Hepatocyte (in vitro differentiated cells): ENCODE results near the gene ZBTB42. TPM values are rescaled to one million over a fixed set of nuclear protein-coding genes. Genes with fewer than 3 reads are reported as not detected.

Experiments used
- DNase-seq: peaks from one replicate; pipeline ENCODE4 v3.0.0-alpha.2; 2016; ENCODE audit warnings: low spot score
- H2AFZ ChIP-seq: fragments of 200-600 bp; sonication (generic); 2 replicates; pipeline ENCODE4 v1.6.0; 2016; ENCODE audit warnings: antibody characterized with exemption, mild to moderate bottlenecking
- H3K27ac ChIP-seq: fragments of 200-600 bp; sonication (generic); 2 replicates; pipeline ENCODE4 v1.5.1; 2016; ENCODE audit warnings: mild to moderate bottlenecking
- H3K27me3 ChIP-seq: fragments of 200-600 bp; sonication (generic); 2 replicates; pipeline ENCODE4 v1.6.1; 2016
- H3K36me3 ChIP-seq: fragments of 200-600 bp; sonication (generic); replicated peaks from 2 replicates; pipeline ENCODE4 v1.5.1; 2016; ENCODE audit warnings: low read depth; ENCODE audit not compliant: insufficient read depth
- H3K4me1 ChIP-seq: fragments of 200-600 bp; sonication (generic); 2 replicates; pipeline ENCODE4 v1.5.1; 2016; ENCODE audit warnings: mild to moderate bottlenecking, moderate library complexity; ENCODE audit not compliant: insufficient read depth
- H3K4me2 ChIP-seq: fragments of 200-600 bp; sonication (generic); 2 replicates; pipeline ENCODE4 v1.6.0; 2016
- H3K4me3 ChIP-seq: fragments of 200-600 bp; sonication (generic); 2 replicates; pipeline ENCODE4 v1.5.1; 2016; ENCODE audit warnings: mild to moderate bottlenecking
- H3K79me2 ChIP-seq: fragments of 200-600 bp; sonication (generic); 2 replicates; pipeline ENCODE4 v1.6.0; 2017; ENCODE audit warnings: mild to moderate bottlenecking
- H3K9me2 ChIP-seq: fragments of 200-600 bp; sonication (generic); replicated peaks from 2 replicates; pipeline ENCODE4 v1.6.0; 2017; ENCODE audit warnings: mild to moderate bottlenecking; ENCODE audit not compliant: insufficient read depth
- H3K9me3 ChIP-seq: fragments of 200-600 bp; sonication (generic); 2 replicates; pipeline ENCODE4 v1.5.1; 2016; ENCODE audit warnings: low read depth, mild to moderate bottlenecking
- H4K20me1 ChIP-seq: fragments of 200-600 bp; sonication (generic); 2 replicates; pipeline ENCODE4 v1.6.0; 2016; ENCODE audit warnings: mild to moderate bottlenecking; ENCODE audit not compliant: insufficient read depth, poor library complexity, severe bottlenecking
- EZH2 ChIP-seq: fragments of 200-600 bp; sonication (generic); IDR thresholded peaks from 2 replicates; pipeline ENCODE4 v1.6.1; 2016; ENCODE audit warnings: antibody characterized with exemption, mild to moderate bottlenecking, borderline replicate concordance
- EZH2phosphoT487 ChIP-seq: fragments of 200-600 bp; sonication (generic); IDR thresholded peaks from one replicate; pipeline ENCODE4 v1.6.1; 2018; ENCODE audit warnings: antibody characterized with exemption, mild to moderate bottlenecking, low read depth, moderate library complexity; ENCODE audit not compliant: unreplicated experiment, severe bottlenecking
- WGBS: methylation state at CpG from one replicate; pipeline ENCODE4 v1.1.6; 2016; ENCODE audit warnings: low lambda C conversion rate; ENCODE audit errors: missing lambda C conversion rate; 5-methylcytosine and 5-hydroxymethylcytosine counted together
- polyA plus RNA-seq: library from polyadenylated mRNA; unstranded; fragments of >200 nt; fragmentation: Nextera tagmentation; extraction: Ambion mirVana; gene quantifications from 2 replicates; pipeline ENCODE4 v1.2.1, GENCODE V29; 2016
- total RNA-seq: library from RNA; depleted of rRNA; stranded (reverse); fragments of >200 nt; gene quantifications from 2 replicates; pipeline ENCODE4 v1.2.3, GENCODE V29; 2014
- TF ChIP-seq, protein P1 (sequence below): fragments of 200-600 bp; sonication (generic); IDR thresholded peaks from 2 replicates; pipeline ENCODE4 v1.5.1; 2016; ENCODE audit warnings: antibody characterized with exemption, mild to moderate bottlenecking; ENCODE audit not compliant: poor library complexity

The ZBTB42 gene
- total and polyA plus RNA-seq, 2 experiments from 2014 or later = 3.6 to 8.6 TPM

DNA sequence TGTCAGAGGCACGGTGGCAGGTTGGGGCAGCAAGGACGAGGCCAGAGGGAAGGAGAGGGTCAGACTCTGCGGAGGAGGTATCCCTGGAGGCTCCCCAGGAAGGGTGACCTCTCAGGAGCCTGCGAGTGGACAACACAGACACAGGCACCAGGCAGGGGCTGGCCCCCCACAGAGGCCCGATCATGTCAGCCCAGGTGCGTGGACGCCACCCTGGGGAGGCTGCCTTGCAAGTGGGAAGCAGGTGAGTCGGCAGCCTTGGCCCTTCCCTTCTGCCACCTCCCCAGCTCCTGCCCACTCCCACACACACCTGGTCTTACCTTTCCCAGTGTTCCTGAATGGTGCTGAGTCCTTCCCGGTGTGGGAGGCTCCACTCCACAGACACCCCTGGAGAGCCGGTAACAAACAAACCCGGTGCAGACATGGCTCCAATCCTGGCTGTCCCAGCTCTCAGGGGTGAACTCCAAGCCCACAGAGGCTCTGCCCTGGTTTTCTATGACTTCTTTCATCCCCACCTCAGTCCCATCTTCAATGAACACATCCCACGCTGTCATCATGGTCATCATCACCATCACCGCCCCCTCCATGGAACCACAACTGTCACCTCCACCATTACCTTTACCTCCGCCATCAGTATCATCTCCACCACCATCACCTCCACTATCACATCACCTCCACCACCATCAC, 5.2 kb downstream of the ZBTB42 start:
- Histone ChIP-seq H3K27me3 (no peaks in the 10 kb centered on the region), H2AFZ (no peak overlapping the region), H3K79me2 (peaks cover 4% of the 10 kb centered on the region), H3K36me3 (no peaks in the 10 kb centered on the region), H3K4me2 (no peak overlapping the region), H3K9me2 (no peaks in the 10 kb centered on the region), H3K4me1 (peaks cover 10% of the 10 kb centered on the region), H4K20me1 (no peaks in the 10 kb centered on the region), H3K4me3 (no peak overlapping the region), H3K27ac (no peak overlapping the region), H3K9me3 (no peaks in the 10 kb centered on the region)
- 87% methylated on average over 14 of the region's 14 CpGs for WGBS
- no peak for DNase-seq
- TF ChIP-seq EZH2phosphoT487 (no peak), EZH2 (no peak)
- TF ChIP-seq, protein P1, sequence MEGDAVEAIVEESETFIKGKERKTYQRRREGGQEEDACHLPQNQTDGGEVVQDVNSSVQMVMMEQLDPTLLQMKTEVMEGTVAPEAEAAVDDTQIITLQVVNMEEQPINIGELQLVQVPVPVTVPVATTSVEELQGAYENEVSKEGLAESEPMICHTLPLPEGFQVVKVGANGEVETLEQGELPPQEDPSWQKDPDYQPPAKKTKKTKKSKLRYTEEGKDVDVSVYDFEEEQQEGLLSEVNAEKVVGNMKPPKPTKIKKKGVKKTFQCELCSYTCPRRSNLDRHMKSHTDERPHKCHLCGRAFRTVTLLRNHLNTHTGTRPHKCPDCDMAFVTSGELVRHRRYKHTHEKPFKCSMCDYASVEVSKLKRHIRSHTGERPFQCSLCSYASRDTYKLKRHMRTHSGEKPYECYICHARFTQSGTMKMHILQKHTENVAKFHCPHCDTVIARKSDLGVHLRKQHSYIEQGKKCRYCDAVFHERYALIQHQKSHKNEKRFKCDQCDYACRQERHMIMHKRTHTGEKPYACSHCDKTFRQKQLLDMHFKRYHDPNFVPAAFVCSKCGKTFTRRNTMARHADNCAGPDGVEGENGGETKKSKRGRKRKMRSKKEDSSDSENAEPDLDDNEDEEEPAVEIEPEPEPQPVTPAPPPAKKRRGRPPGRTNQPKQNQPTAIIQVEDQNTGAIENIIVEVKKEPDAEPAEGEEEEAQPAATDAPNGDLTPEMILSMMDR = no peak

DNA sequence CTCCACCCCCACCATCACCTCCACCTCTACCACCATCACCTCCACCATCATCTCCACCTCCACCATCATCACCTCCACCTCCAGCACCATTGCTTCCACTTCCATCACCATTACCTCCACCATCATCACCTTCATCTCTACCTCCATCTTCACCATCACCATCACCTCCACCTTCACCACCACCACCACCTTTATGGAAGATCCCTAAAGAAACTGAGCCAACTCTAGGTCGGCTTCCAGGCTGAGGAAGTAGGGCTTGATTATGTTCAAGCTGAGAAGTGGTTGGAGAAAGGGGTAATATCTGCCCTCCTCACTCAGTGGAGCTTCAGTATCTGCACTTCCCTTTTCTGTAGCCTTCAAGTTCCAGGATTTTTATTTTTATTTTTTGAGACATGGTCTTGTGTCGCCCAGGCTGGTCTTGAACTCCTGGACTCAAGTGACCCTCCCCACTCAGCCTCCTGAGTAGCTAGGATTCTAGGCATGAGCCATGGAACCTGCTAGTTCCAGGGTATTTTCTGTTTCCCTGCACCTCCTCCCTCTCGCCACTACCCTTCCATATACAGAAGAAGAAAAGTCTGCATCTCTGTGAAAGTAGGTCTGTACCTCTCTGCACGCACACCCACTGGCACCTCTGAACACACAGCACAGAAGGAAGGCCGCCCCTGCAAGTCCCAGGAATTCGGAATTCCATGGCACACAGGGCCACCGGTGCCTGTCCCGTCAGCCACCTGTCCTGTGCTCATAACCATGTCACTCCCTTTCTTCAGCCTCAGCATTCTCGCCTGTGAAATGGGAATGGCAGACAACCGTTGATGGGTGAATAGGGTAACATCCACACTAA, 5.9 kb downstream of the ZBTB42 start:
- no peaks in the 10 kb centered on the region for H3K9me2 ChIP-seq
- WGBS = 92% methylated on average over 10 of the region's 10 CpGs

DNA sequence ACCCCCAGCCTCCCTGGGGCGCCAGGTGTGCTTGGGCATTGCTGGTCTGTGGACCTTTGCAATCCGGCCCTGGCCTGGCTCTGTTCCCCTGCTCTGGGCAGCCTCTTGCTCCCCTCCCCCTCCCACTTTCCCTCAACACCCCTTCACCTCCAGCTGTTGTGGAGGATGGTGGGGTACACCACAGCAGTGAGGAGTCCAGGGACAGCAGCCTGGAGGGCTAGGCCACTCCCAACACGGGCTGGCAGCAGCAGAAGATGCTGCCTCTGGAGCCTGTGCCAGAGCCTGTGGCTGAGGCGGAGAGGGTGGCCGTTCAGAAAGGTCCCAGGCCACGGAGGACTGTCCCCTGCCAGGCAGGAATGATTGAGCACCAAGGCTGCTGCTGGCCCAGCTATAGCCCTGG, 7.6 kb downstream of the ZBTB42 start:
- Histone ChIP-seq H4K20me1 (no peaks in the 10 kb centered on the region), H3K9me2 (no peaks in the 10 kb centered on the region), H3K4me2 (no peak overlapping the region), H3K4me1 (no peaks in the 10 kb centered on the region), H3K27ac (no peak overlapping the region), H2AFZ (no peak overlapping the region), H3K79me2 (peaks cover under 1% of the 10 kb centered on the region), H3K4me3 (no peak overlapping the region), H3K9me3 (no peaks in the 10 kb centered on the region), H3K27me3 (no peaks in the 10 kb centered on the region), H3K36me3 (no peaks in the 10 kb centered on the region)
- no peak for TF ChIP-seq EZH2phosphoT487
- TF ChIP-seq EZH2 = no peak
- TF ChIP-seq, protein P1 = no peak
- 86% methylated on average over 6 of the region's 6 CpGs for WGBS
- DNase-seq = no peak

More for the DNA sequence above, 5.9 kb downstream of the ZBTB42 start:
- H3K27ac ChIP-seq = no peak overlapping the region
- no peak overlapping the region for H3K4me2 ChIP-seq
- no peak for TF ChIP-seq EZH2
- TF ChIP-seq, protein P1 = no peak
- no peak for TF ChIP-seq EZH2phosphoT487
- H2AFZ ChIP-seq = no peak overlapping the region
- H3K79me2 ChIP-seq = peaks cover 4% of the 10 kb centered on the region
- no peaks in the 10 kb centered on the region for H3K27me3 ChIP-seq
- peaks cover 2% of the 10 kb centered on the region for H3K4me1 ChIP-seq
- DNase-seq = no peak
- no peaks in the 10 kb centered on the region for H4K20me1 ChIP-seq
- H3K4me3 ChIP-seq = no peak overlapping the region
- H3K9me3 ChIP-seq = no peaks in the 10 kb centered on the region
- H3K36me3 ChIP-seq = no peaks in the 10 kb centered on the region
